ENCODE measurements around the gene TICAM1. TPM values are rescaled to one million over a fixed set of nuclear protein-coding genes. Genes with fewer than 3 reads are reported as not detected.
A peak's percentile ranks its signal among the peaks of the same experiment; 100 is the strongest.

Gene TICAM1
- 1 to 10 TPM; 5.2 to 7.0 (median 6.3) TPM for total RNA-seq

DNA sequence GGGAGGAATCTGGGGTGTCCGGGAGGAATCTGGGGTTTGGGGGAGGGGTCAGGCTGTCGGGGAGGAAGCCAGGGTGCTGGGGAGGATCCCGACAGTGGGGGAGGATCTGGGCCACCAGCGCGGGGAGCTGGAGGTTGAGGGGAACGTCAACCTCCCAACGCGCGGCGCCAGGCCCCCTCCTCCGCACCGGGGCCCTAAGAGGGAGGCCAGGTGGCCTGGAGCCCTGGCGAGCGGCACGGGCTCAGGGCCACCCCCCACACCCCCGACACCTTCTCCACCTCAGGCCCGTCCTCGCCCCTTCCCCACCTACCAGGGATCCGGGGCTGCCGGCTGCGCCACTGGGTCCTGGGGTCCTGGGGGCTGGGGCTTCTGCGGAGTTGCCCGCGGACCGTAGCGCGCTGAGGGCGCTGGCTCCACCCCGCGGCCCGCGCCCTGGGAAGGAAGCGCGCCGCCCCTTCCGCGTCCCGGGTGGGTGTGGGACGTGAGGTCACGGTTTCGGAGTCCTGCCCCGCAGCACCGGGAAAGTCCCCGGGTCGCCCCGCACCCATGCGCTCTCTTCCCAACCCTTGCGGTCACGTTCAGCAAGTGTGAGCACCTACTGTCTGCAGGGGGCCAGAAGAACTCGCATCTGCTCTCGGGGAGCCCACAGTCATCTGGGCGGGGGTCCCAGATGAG, at the start of gene TICAM1:
TICAM1 (minus strand) TSS at position 409 of the 675 bp plus-strand sequence. CDS start 13,335 bp downstream, outside the sequence.
- H3K27me3 ChIP-seq, result no peaks in the 10 kb centered on the region
- H3K27ac ChIP-seq, result peak within 1 kb of the TSS; percentile 88 to 93 (median 88)
- H3K4me1 ChIP-seq, result peaks cover 17 to 23% of the 10 kb centered on the region in 2 donors
- intact Hi-C loops (cut with DNase I), result no loop called here
- WGBS, 2 donors, result 0 to 3% methylated on average over 15 to 39 of the region's 52 CpGs
- peak within 1 kb of the TSS; percentile 53 to 99 (median 71) for H3K4me3 ChIP-seq (replicated peaks in 1 of 3)
- H3K36me3 ChIP-seq, result no peaks in the 10 kb centered on the region
- TF ChIP-seq, protein P1, sequence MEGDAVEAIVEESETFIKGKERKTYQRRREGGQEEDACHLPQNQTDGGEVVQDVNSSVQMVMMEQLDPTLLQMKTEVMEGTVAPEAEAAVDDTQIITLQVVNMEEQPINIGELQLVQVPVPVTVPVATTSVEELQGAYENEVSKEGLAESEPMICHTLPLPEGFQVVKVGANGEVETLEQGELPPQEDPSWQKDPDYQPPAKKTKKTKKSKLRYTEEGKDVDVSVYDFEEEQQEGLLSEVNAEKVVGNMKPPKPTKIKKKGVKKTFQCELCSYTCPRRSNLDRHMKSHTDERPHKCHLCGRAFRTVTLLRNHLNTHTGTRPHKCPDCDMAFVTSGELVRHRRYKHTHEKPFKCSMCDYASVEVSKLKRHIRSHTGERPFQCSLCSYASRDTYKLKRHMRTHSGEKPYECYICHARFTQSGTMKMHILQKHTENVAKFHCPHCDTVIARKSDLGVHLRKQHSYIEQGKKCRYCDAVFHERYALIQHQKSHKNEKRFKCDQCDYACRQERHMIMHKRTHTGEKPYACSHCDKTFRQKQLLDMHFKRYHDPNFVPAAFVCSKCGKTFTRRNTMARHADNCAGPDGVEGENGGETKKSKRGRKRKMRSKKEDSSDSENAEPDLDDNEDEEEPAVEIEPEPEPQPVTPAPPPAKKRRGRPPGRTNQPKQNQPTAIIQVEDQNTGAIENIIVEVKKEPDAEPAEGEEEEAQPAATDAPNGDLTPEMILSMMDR (IDR thresholded peaks at IDR 0.05), result no peak
- peak; percentile 29 to 68 for TF ChIP-seq POLR2A (IDR thresholded peaks at IDR 0.05)
- DNase-seq, result peak; percentile 75 to 82
- no peaks in the 10 kb centered on the region for H3K9me3 ChIP-seq

DNA sequence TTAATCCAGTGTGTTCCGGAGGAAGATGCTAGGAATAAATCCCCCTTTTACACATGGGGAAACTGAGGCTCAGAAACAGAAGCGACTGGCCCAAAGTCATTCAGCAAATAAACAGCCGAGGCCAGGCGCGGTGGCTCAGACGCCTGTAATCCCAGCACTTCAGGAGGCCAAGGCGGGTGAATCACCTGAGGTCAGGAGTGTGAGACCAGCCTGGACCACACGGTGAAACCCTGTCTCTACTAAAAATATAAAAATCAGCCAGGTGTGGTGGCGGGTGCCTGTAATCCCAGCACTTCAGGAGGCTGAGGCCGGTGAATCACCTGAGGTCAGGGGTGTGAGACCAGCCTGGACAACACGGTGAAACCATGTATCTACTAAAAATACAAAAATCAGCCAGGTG, 47.5 kb upstream of the TICAM1 start:
- H3K27ac ChIP-seq, result no peak overlapping the region
- TF ChIP-seq, protein P1 (IDR thresholded peaks at IDR 0.05), result no peak
- no peak for TF ChIP-seq POLR2A (IDR thresholded peaks at IDR 0.05)
- no peaks in the 10 kb centered on the region for H3K4me1 ChIP-seq
- intact Hi-C loops (cut with DNase I), result no loop called here
- no peak overlapping the region for H3K4me3 ChIP-seq (replicated peaks in 1 of 3)
- no peaks in the 10 kb centered on the region for H3K9me3 ChIP-seq
- no peaks in the 10 kb centered on the region for H3K27me3 ChIP-seq
- H3K36me3 ChIP-seq, result no peaks in the 10 kb centered on the region
- 79 to 82% methylated on average over 11 of the region's 11 CpGs for WGBS, 2 donors
- no peak for DNase-seq

DNA sequence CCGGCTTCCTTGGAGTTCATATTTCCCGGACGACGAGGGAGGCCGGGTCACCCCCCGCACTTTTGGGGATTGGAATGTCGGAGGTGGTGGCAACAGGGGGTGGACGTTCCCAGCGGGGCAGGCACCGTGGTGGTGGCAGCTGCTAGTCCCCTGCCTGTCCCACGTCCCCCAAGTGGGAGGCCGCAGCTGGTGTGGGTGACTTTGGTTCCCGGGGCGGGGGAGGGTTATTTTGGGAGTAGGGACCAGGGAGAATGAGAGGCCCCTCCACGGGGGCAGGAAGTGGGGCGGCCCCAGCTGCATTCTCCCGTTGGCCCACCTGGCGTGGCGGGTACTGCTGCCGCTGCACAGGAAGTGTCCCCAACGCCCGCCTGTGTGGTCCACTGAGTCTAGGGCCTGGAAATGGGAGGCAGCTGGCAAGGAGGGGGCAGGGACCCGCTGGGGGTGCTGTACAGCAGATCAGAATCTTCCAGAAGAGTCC, 47.0 kb upstream of the TICAM1 start:
- H3K4me3 ChIP-seq (replicated peaks in 1 of 3), result no peak overlapping the region

DNA sequence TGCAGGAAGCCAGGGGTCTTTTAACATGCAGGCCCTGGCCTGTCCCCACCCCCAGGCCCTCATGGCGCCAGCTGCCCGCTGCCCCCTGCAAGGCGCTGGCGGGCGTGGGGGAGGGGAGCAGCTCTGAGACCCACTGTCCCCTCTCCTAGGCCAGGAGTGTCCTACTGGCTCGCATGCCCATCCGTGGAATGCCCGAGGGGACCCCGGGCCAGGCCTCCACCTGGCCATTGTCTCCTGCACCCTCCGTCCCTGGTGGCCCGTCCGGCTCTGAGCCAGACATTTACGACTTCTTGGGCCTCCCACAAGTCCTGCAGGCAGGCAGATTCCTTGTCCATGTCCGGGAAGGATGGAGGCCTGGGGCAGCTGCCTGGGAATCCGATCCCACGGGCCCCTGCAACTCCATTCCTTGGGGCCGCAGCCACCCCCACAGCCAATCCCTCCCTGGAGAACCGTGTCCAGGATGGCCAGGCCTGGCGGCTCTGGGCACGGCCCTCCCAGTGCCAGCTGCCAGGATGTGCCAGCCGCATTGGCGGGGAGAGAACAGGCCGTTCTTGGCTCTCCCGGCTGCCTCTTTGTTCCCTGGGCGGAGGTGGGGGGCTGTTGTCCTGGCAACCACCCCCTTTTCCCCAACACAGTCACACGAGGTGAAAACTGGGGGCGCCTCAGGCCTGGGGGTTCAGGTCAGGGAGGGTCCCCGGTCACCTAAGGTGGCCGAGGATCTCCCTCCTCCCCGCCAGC, 46.4 kb upstream of the TICAM1 start:
- no peaks in the 10 kb centered on the region for H3K4me1 ChIP-seq
- intact Hi-C loops (cut with DNase I), result no loop called here
- no peaks in the 10 kb centered on the region for H3K36me3 ChIP-seq
- no peaks in the 10 kb centered on the region for H3K9me3 ChIP-seq
- 65 to 67% methylated on average over 15 to 21 of the region's 30 CpGs for WGBS, 2 donors
- no peak for DNase-seq
- no peaks in the 10 kb centered on the region for H3K27me3 ChIP-seq
- TF ChIP-seq, protein P1 (IDR thresholded peaks at IDR 0.05), result no peak
- no peak for TF ChIP-seq POLR2A (IDR thresholded peaks at IDR 0.05)
- no peak overlapping the region for H3K4me3 ChIP-seq (replicated peaks in 1 of 3)
- no peak overlapping the region for H3K27ac ChIP-seq

More for the DNA sequence above, 47.0 kb upstream of the TICAM1 start:
- TF ChIP-seq, protein P1 (IDR thresholded peaks at IDR 0.05), result no peak
- no peak for TF ChIP-seq POLR2A (IDR thresholded peaks at IDR 0.05)
- DNase-seq, result no peak
- Histone ChIP-seq H3K4me1 (no peaks in the 10 kb centered on the region), H3K9me3 (no peaks in the 10 kb centered on the region), H3K27ac (no peak overlapping the region), H3K36me3 (no peaks in the 10 kb centered on the region), H3K27me3 (no peaks in the 10 kb centered on the region)
- WGBS, 2 donors, result 40 to 41% methylated on average over 8 to 11 of the region's 23 CpGs
- intact Hi-C loops (cut with DNase I), result no loop called here

DNA sequence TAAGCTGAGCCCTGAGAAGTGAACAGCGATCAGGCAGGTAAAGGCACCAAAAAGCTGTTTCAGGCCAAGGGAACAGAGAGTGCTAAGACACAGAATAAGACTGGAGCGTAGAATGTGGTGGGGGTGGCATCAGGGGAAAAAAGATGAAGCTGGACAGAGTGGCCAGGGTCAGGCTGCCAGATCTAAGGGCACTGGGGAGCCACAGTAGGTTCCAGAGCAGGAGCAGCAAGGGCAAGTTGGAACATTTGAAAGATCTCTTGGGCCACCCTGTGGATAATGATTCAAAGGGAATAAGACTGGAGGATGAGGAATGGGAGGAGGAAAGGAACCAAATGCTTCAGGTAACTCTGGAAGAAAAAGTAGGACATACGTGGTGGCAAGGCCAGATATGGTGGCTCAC, 42.4 kb upstream of the TICAM1 start:
- no peak for TF ChIP-seq POLR2A (IDR thresholded peaks at IDR 0.05)
- TF ChIP-seq, protein P1 (IDR thresholded peaks at IDR 0.05), result no peak
- no peak overlapping the region for H3K27ac ChIP-seq
- WGBS, 2 donors, result 92 to 93% methylated on average over 3 of the region's 3 CpGs
- H3K27me3 ChIP-seq, result no peaks in the 10 kb centered on the region
- no peaks in the 10 kb centered on the region for H3K4me1 ChIP-seq
- H3K4me3 ChIP-seq (replicated peaks in 1 of 3), result no peak overlapping the region
- intact Hi-C loops (cut with DNase I), result loop anchor here (2.0 kb wide), 1 partner anchor 157 kb away; no protein-coding TSS in a partner anchor
- no peak for DNase-seq
- no peaks in the 10 kb centered on the region for H3K9me3 ChIP-seq
- no peaks in the 10 kb centered on the region for H3K36me3 ChIP-seq

Data from thyroid gland (tissue), 4 donors.